ENCODE measurements around the gene TBX5.

The TBX5 gene

DNA sequence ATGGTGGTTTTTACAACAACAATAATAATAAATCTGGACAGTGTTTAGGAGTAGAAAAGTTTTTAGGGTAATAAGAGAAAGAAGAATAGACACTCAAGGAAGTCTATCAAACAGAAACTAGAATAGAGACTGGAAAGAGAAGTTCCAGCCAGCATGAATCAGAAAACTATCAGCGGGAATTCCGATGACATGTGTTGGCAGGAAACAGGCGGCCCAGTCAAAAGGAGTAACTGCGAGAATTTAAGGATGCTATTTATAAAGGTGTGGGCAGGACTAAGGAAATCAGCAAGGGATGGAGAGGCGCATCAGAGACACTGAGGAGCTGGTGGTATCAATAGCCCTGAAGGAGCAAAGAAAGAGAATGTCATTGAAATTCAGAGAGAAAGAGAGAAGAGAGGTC, 89.9 kb downstream of the TBX5 start:
- DNase-seq = no peak

DNA sequence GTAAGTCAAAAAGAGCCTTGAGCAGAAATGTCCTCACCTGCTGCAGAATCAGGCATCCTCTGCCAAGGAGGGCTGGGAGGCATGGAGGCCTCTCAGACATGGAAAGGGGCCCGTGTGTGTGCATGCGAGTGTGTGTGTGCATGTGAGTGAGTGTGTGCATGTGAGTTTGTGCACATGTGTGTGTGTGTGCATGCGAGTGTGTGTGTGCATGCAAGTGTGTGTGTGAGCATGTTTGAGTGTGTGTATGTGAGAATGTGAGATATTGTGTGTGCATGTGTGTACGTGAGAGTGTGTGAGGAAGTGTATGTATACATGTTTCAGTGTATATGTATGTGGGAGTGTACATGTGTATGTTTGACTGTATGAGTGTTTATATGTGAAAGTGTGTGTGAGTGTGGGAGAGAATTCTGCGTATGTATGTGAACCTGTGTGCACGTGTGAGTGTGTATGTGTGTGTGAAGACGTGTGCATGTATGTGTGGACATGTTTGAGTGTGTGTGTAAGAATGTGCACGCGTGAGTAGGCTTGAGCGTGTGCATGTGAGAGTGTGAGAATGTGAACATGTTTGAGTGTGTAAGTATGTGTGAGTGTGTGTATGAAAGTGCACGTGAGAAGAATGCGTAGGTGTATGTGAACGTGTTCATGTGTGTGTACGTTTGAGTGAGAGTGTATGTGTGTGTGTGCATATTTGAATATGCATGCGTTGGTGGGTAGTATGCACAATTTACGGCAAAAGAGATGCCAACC, 90.8 kb downstream of the TBX5 start:
- no peak for DNase-seq

GRCh38 chr12:114314403-114314802, 91.5 kb downstream of the TBX5 start:
- DNase-seq = no peak

DNA sequence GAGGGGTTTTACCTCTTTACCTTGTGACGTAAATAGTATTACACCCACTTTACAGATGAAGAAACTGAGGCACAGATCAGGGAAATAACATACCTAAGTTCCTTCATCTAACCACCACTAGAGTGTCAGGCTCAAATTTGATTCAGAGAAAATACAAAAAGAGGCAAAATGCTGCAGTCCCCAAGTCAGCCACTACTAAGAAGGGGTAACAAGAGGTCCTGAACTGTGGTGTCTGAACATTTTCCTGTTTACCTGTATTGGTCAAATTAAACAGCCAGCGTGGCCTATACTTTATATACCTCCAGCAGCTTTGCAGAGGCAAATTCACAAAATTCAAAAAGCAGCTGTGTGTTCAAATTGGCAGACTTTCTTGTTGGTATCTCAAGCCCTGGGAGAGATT, 92.0 kb downstream of the TBX5 start:
- no peak for DNase-seq

DNA sequence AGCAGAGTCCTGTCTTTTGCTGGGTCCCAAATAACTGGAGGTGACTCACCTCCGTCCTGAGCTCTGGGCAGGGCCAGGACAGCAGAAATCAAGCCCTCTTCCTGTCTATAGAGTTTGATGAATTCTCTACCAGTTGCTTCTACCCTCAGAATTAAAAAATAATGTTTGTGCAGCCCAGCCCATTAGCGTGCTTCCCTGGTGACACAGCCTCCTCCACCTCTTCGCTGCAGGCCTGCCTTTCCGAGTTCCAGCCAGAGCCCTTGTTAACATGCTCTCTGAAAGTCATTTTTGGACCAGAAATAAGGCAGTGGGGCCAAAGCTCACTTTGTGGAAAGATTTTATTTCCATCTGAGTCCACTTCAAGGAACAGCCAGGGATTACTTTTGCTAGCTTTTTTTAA, 94.0 kb downstream of the TBX5 start:
- no peak for DNase-seq

DNA sequence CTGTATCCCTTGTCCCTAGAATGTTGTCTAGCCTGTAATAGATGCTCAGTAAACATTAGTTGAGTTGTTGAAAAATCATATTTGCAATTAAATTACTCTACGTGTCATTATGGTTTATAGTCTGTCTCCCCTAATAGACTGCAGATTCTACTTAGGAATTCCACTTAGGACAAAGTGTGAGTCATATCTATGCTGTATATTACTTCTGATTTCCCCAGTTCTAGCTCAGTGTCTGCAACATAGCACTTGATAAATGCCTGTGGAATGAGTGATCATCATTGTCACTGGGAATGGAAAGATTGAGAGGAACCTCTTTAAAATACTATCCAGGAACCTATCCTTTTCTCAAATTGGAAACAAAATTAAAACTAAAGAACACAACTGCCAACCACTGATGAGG, 99.3 kb downstream of the TBX5 start:
- no peak for DNase-seq

GRCh38 chr12:114305446-114305845, 100.5 kb downstream of the TBX5 start:
- DNase-seq = no peak
